Neutrophil (primary cell): ENCODE results near the gene TFRC.

Experiments
- H3K27ac ChIP-seq: fragments of 200-600 bp; sonication (generic); 2 replicates; pipeline ENCODE4 v1.5.1; 2016; ENCODE audit warnings: mild to moderate bottlenecking, moderate library complexity
- H3K27me3 ChIP-seq: fragments of 200-600 bp; sonication (generic); 2 replicates; pipeline ENCODE4 v1.6.0; 2016; ENCODE audit warnings: mild to moderate bottlenecking
- H3K36me3 ChIP-seq: fragments of 200-600 bp; sonication (generic); 2 replicates; pipeline ENCODE4 v1.5.1; 2017
- H3K4me1 ChIP-seq, 2 experiments: fragments of 200-600 bp in 1 of 2; sonication (generic) in 1 of 2; 1 replicate in 1 of 2; 2 replicates in 1 of 2; pipeline versions ENCODE4 v1.5.1 to v1.6.1; 2013 to 2016; ENCODE audit warnings: low read depth in 1 of 2, low read length in 1 of 2, mild to moderate bottlenecking in 1 of 2, moderate library complexity in 1 of 2; ENCODE audit not compliant: control insufficient read depth in 1 of 2, insufficient read depth in 1 of 2
- H3K4me3 ChIP-seq, 2 experiments: fragments of 200-600 bp in 1 of 2; sonication (generic) in 1 of 2; 1 replicate in 1 of 2; 2 replicates in 1 of 2; pipeline ENCODE4 v1.5.1; 2013 to 2016; ENCODE audit warnings: low read depth in 1 of 2, low read length in 1 of 2, mild to moderate bottlenecking in 1 of 2, moderate library complexity in 1 of 2
- H3K9me3 ChIP-seq: fragments of 200-600 bp; sonication (generic); 2 replicates; pipeline ENCODE4 v1.5.1; 2016
- CTCF ChIP-seq: fragments of 200-600 bp; sonication (generic); IDR thresholded peaks from 2 replicates; pipeline ENCODE4 v1.5.1; 2016; ENCODE audit warnings: antibody characterized with exemption

The TFRC gene

GRCh38 chr3:196050597-196050996 is 31.3 kb downstream of the TFRC start:
- Histone ChIP-seq H3K27ac (no peak overlapping the region), H3K4me3 (no peak overlapping the region), H3K9me3 (no peaks in the 10 kb centered on the region), H3K4me1 (peaks cover 0 to 4% of the 10 kb centered on the region in 2 experiments), H3K27me3 (no peaks in the 10 kb centered on the region), H3K36me3 (peaks cover 73% of the 10 kb centered on the region)
- TF ChIP-seq CTCF = no peak

- peaks cover 65% of the 10 kb centered on the region for H3K36me3 ChIP-seq
- no peaks in the 10 kb centered on the region for H3K9me3 ChIP-seq
- H3K27ac ChIP-seq = no peak overlapping the region
- no peaks in the 10 kb centered on the region for H3K27me3 ChIP-seq
- H3K4me3 ChIP-seq = no peak overlapping the region
- no peak for TF ChIP-seq CTCF
- H3K4me1 ChIP-seq = no peaks in the 10 kb centered on the region
Observed at GRCh38 chr3:196049653-196050052, 32.2 kb downstream of the TFRC start.

- H3K4me1 ChIP-seq = no peaks in the 10 kb centered on the region
- no peaks in the 10 kb centered on the region for H3K9me3 ChIP-seq
- no peaks in the 10 kb centered on the region for H3K27me3 ChIP-seq
- no peak overlapping the region for H3K27ac ChIP-seq
- H3K4me3 ChIP-seq = no peak overlapping the region
- TF ChIP-seq CTCF = no peak
- peaks cover 59% of the 10 kb centered on the region for H3K36me3 ChIP-seq
Observed at GRCh38 chr3:196048922-196049598, 32.8 kb downstream of the TFRC start.

GRCh38 chr3:196047391-196048030 is 34.4 kb downstream of the TFRC start:
- no peak for TF ChIP-seq CTCF
- H3K4me1 ChIP-seq = no peaks in the 10 kb centered on the region
- peaks cover 43% of the 10 kb centered on the region for H3K36me3 ChIP-seq
- no peak overlapping the region for H3K4me3 ChIP-seq
- H3K9me3 ChIP-seq = no peaks in the 10 kb centered on the region
- no peak overlapping the region for H3K27ac ChIP-seq
- H3K27me3 ChIP-seq = no peaks in the 10 kb centered on the region

- no peak overlapping the region for H3K27ac ChIP-seq
- no peaks in the 10 kb centered on the region for H3K4me1 ChIP-seq
- H3K9me3 ChIP-seq = no peaks in the 10 kb centered on the region
- TF ChIP-seq CTCF = no peak
- no peaks in the 10 kb centered on the region for H3K27me3 ChIP-seq
- H3K4me3 ChIP-seq = no peak overlapping the region
- H3K36me3 ChIP-seq = peaks cover 13% of the 10 kb centered on the region
Observed at GRCh38 chr3:196044513-196044912, 37.4 kb downstream of the TFRC start.
